GM19023 (cell line): Measurements from ENCODE around the gene UNC5A.

ENCODE experiments used
- ATAC-seq: cut with Tn5 transposase; IDR thresholded peaks from one replicate; pipeline ENCODE4 v1.9.1; 2021; ENCODE audit warnings: mild to moderate bottlenecking, moderate library complexity; ENCODE audit not compliant: unreplicated experiment

The UNC5A gene

DNA sequence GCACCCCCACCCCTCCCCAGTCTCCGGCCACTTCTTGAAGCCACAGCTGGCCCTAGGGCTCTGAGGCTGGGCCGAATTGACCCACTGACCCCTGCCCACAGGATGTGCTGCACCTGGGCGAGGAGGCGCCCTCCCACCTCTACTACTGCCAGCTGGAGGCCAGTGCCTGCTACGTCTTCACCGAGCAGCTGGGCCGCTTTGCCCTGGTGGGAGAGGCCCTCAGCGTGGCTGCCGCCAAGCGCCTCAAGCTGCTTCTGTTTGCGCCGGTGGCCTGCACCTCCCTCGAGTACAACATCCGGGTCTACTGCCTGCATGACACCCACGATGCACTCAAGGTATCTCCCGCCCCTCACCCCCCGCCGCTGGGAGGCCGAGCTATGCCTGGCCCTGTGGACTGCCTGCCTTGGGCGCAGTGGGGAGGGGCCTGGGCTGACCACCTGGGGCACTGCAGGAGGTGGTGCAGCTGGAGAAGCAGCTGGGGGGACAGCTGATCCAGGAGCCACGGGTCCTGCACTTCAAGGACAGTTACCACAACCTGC is 67.5 kb downstream of the UNC5A start:
- no peak for ATAC-seq

DNA sequence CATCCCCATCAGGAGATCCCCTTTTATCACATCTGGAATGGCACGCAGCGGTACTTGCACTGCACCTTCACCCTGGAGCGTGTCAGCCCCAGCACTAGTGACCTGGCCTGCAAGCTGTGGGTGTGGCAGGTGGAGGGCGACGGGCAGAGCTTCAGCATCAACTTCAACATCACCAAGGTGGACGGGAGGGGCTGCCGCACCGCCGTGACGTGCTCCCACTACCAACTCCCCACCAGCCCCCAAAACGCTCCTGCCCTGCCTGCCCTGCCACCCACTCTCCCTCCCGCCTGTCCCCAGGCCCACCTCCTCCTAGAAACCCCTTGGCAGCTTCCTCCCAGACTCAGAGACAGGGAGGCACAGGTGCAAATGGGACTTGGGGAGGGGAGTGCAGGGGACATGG is 68.1 kb downstream of the UNC5A start:
- no peak for ATAC-seq

DNA sequence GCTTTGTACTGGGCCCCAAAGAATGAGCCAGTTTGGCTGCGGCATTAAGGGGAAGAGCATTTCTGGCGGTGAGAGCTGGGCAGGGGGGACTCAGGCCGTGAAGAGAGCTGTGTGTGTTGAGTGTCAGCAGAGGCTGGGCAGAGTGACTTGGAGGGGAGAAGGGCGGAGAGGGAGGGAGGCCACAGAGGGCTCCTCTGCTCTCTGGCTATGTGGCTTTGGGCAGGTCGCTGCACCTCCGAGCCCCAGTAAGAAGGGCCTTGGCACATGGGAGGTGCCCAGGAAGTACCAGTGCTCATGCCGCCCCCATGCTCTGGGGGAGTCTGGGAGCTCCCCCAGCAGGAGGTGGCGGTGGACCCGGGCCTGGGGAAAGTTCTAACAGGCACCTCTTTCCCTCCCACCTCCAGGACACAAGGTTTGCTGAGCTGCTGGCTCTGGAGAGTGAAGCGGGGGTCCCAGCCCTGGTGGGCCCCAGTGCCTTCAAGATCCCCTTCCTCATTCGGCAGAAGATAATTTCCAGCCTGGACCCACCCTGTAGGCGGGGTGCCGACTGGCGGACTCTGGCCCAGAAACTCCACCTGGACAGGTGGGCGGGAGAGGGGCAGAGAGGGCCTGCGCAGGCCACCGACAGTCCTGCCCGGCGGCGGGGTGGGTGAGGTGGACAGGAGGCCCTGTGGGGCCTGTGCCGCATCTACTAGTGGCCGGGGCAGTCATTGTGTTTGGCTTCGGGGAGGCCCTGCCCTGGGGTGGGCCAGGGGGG is 68.7 kb downstream of the UNC5A start:
- ATAC-seq, result no peak

GRCh38 chr5:176879663-176880361 is 69.5 kb downstream of the UNC5A start:
- ATAC-seq, result no peak

DNA sequence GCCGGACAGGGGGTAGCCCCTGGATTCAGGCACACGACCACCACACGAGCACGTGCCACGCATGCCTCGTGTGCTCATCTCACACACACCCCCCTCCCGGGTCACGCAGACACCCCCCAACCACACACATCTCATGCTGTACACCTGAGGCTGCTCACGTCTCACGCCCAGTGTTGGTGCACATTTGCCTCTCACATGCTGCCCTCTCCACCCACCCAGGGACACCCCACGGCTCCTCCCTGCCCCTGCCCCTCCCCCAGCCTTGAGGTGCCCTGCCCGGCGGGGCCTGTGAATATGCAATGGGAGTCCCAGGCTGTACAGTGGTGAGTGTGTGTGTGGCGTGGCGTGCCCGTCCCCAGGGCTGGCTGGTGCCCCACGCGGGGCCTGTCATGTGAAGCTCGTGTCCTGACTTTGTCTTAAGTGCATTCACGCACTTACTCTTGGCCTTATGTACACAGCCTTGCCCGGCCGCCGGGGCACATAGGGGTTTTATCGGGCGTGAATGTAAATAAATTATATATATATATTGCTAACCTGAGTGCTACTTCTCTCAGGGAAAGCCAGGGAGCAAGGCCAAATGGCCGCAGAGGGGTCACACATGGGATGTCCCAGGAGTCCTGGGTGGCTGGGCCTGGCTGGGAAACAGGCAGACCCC is 70.1 kb downstream of the UNC5A start:
- ATAC-seq, result no peak

DNA sequence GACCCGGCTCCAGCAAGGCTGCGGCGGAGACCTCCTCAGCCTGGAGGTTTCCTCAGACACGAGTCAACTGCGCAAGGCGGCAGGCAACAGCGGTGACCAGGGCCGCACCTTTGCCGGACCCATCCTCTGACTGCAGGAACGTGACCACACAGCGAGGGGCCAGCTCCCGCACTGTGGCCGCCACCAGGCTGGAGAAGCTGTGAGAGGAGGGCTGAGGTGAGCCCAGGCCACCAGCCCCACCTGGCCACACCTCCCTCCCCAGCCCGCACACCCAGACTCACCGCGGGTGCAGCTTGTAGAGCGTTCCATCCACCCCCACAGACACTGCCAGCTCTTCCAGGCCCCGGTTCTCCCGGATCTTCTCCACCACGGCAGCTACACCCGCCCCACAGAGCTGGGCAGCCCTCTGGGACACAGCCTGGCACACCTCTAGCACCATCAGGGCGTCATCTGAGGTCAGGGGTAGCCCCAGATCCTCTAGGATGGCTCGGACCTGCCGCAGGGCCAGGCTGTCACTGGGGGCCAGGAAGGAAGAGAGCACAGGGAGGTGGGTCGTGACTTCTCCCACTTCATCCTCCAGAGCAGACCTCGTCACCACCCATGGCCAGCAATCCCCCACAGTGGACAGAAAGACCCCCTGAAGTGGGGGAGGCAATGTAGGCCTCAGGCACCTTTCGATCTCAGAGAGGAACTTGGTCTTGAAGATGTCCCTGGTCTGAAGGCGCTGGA is 70.8 kb downstream of the UNC5A start:
- ATAC-seq, result no peak

DNA sequence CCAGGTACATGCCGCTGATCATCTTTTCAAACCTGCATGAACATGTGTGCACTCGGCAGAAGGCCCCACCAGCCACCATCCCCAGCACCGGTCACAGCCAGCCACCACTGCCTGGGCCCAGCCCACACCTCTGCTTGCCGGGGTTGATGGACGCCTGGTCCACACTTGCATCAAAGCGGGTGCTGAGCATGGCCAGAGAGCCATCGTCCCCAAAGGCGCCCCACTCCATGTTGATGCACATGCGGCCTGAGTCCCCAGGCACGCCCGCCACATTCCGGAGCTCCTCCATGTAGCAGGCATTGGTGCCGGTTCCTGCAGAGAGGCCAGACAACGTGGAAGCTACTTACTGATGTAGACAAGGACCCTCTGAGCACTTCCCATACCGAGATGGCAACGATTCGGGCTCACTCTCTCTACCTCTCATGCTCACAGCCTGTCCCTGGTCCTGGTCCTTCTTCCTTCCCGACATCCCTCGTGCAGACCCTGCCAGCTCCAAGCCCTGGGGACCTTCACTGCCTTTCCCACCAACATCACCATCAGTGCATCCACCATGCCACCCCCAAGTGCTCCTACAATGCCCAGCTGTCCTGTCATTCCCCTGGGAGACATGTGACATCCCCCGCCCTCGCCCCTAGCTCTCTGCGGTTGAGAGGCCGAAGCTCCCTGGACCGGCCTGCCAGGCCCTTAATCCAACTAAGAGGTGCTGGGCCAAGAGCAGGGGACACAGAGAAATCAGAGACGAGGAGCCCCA is 71.6 kb downstream of the UNC5A start:
- no peak for ATAC-seq

DNA sequence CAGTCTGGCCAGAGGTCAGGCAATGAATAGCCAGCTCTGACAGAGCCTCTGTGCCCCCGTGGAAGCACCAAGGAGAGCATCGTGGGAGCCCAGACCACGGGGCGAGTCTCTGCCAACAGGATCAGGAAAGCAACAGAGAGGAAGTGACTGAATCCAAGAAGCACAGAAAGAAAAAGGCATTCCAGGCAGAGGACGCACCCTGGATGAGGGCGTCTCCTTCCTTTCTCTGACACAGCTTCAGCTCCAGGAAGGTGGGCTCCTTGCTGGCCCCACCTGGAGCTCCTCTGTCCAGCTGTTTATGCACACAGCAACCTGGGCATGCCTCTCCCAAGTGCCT is 72.2 kb downstream of the UNC5A start:
- no peak for ATAC-seq

GRCh38 chr5:176883700-176884570 is 73.6 kb downstream of the UNC5A start:
- no peak for ATAC-seq

DNA sequence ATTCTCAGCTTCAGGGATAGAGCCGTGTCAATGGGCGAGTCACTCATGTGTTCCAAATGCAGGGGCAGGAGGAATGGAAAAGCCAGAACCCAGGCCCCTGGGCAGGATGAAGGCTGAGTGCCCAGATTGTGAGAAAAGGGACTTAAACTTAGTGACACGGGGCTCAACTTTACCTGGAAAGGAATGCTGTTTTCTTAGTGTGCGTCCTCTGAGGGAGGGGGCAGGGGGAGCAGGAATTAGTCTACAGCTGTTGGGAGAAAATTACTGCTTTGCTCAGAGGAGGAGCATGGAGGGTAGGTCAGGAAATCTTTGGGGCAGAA is 74.2 kb downstream of the UNC5A start:
- no peak for ATAC-seq

GRCh38 chr5:176886336-176887251 is 76.2 kb downstream of the UNC5A start:
- no peak for ATAC-seq

- no peak for ATAC-seq
These were observed 77.0 kb downstream of the UNC5A start for GRCh38 chr5:176887252-176887849.

DNA sequence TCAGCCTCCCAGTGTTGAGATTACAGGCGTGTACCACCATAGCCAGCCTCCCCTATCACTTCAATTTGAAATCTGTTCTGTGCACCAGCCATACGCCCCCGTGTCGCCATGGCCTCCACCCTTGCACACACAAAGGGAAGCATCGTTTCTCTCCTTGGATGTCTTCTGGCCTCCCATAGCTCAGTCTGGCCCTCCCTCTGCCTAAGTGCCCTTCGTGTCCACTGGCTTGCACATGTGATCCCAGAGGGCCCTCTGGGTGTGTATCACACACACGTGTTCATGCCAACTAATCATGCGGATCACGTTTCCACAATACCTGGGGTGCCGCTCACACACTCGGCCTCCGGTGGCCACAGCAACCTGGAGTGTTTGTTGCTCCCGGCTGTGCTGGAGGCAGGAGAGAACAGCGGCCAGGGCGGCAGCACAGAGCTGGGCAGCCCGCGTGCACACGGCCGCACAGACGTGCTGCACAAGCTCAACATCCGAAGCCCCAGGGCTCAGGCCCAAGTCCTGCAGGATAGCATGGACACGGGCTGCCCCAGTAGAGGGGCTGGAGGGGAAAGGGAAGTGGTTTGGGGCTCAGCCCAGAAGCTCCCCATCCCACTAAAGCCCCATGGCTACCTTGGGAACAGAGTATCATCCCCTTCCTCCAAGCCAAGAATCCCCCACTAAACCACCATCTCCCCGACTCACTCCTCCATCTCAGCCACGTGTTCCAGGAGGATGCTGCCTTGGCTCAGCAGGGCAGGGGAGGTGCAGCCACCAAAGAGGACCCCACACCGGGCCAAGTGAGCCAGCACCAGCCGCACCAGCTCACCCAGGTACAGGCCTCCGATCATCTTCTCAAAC is 77.9 kb downstream of the UNC5A start:
- no peak for ATAC-seq

DNA sequence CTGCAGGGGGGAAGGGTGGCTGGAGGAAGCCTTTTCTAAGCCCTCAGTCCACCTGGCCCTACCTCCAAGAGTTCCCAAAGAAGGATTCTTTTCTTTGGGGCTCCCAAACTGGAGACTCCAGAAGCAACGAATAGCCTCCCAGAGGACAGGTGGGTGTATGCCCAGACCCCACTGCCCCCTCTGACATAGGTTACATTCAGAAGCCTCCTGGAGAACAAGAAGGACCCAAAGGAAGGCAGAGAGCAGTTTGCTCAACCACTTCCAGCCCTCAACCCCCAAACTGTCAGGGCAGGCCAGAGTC is 78.5 kb downstream of the UNC5A start:
- ATAC-seq, result no peak

- no peak for ATAC-seq
These were observed 79.2 kb downstream of the UNC5A start for GRCh38 chr5:176889321-176890280.
